ENCODE data around the gene FOXP1.

Gene FOXP1

GRCh38 chr3:71378509-71378908 lies 205.0 kb downstream of the FOXP1 start:
- DNase-seq (ENCODE audit: low read depth in 2 of 2, low spot score in 1 of 2): no peak

DNA sequence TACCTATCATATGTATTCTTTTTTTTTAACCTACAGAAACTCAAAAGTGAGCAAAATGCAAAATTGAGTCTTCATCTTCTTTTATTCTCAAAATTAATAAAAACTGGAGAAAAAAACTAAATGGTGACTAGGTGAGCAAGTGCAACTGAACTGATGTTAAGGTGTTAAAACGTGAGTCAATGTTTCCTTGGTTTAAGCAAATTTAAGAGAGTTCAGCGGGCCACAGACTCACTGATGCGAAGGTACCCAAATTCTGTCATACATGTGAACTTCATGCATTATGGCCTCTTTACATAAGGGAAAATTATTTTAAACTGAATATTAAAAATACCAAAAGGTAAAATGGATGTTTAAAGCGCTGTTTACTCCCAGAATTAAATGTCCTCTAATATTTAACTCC lies 206.6 kb downstream of the FOXP1 start:
- no peak for DNase-seq (ENCODE audit: low read depth in 2 of 2, low spot score in 1 of 2)

DNA sequence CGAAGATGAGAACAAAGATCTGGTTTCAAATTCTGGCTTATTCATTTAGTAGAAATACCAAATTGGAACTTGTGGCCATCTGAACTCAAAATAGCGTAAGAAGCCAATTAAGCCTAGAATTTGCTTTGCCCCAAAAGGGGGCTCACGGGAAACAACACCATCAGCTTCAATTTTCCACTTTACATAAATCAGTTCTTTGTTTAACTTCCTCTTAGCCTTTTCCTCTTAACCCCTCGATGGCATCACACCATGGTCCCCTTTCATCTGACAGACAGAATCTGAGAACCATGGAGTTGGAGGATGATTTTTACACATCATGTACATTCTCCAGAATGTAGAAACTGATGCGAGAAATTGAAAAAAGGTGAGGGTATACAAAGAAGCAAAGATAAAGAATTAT lies 207.0 kb downstream of the FOXP1 start:
- DNase-seq (ENCODE audit: low read depth in 2 of 2, low spot score in 1 of 2): no peak

DNA sequence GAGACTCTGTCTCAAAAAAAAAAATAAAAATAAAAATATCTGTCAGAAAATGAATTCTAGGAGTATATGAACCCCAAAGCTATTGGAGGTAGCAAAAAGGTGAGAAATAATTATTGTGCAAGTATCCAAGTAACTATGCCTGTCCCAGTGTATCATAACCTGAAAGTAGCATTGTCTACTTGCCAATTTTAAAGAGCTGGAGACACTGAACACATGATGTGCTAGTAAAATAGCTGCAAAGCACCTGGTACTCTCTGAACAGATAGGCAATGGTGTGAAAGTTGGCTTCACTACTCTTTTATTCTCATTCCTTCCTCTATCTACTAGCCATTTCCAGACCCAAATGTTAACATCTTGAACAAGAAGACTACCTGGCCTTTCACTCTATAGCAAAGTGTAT lies 208.9 kb downstream of the FOXP1 start:
- DNase-seq (ENCODE audit: low read depth in 2 of 2, low spot score in 1 of 2): no peak

- no peak for DNase-seq (ENCODE audit: low read depth in 2 of 2, low spot score in 1 of 2)
Observed at GRCh38 chr3:71372911-71373637, 210.5 kb downstream of the FOXP1 start.

DNA sequence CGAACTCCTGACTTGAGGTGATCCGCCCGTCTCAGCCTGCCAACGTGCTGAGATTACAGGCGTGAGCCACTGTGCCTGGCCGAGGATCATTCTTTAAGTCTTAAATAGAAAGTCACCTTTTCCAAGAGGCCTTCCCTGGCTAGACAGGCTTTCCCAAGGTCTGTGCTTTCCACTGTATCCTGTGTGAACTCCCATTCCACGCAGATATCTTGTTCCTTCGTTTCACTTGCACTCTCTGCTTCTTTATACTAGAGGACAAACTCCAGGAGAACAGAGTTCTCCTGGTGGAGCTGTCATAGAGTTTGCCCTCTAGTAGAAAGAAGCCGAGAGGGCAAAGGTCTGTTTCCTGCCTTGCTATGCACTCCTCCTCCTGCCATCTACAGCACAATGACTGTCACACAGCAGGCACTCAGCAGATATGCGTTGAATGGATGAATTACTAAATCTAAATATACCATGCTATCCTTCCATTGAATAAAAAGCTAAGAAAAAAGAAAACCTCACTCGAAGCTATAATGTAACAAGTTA lies 211.2 kb downstream of the FOXP1 start:
- no peak for DNase-seq (ENCODE audit: low read depth in 2 of 2, low spot score in 1 of 2)

GRCh38 chr3:71371282-71371681 lies 212.2 kb downstream of the FOXP1 start:
- no peak for DNase-seq (ENCODE audit: low read depth in 2 of 2, low spot score in 1 of 2)

DNA sequence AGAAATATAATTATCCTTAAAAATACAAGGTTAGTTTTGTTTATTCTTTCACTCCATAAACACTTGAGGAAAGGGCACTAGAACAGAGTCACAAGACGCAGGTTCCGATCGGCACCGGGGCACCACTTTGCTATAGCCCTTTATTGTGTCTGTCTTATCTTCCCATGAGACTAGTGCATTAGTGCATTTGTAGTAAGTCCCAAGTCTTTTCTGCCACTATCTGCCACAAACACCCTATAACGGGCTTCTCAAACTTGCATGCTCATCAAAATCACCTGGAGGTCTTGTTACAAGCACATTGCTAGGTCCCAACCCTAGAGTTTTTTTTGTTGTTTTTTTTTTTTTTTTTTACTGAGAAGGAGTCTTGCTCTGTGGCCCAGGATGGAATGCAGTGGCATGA lies 213.1 kb downstream of the FOXP1 start:
- no peak for DNase-seq (ENCODE audit: low read depth in 2 of 2, low spot score in 1 of 2)

DNA sequence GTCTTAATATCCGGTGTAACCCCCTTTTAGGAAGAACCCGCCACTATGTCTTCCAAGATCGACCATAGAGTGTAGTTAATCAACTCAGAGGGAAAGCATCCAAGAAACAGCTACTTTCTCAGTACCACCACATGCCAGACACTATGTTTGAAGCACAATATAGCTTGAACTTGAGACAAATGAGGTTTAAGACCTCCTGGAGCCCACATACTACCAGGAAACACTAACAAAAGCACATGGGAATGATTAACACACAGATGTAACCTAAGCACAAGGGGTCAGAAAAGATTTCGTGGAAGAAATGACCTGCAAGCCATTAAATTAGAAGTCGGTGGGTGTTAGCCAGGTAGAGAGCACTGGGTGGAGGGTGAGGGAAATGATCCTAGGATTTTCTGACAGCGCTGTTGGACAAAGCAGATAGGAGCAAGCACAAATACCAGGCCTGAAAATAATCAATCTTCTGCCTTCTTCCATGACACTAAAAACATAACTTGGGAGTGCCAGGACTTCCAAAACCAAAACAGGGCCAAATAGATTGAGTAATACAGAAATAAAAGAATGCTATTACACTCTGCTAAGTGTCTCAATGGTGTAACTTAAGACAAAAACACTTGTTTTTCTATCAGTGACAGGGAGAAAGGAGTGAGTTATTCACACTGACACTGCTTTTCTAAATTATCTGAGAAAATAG lies 213.7 kb downstream of the FOXP1 start:
- DNase-seq (ENCODE audit: low read depth in 2 of 2, low spot score in 1 of 2): no peak

DNA sequence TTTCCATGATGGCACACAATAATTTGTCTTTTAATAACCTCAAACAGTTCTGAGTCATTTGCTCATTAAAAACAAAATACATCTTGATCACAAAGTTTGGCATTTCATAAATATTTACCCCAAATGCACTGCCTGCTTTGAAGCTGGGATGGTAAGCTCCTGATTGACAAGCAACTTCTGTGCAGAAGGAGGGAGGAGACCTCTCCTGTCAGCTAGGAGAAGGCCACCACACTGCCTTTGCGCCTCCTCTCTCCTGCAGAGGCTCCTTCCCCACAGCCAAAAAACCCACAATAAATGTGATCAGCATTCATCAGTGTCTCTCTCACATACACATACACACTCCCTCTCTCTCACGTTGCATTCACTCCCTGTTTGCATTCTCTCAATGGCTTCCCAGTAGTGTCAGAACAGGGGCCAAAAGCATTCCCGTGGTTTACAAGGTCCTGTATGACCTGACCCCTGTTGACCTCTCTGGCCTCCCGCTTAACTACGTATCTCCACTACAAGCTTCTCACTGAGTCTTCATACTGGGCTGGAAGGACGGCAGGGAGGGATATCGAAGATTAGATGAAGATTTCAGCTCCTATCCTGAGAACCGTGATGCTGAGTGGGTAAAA lies 216.4 kb downstream of the FOXP1 start:
- no peak for DNase-seq (ENCODE audit: low read depth in 2 of 2, low spot score in 1 of 2)

DNA sequence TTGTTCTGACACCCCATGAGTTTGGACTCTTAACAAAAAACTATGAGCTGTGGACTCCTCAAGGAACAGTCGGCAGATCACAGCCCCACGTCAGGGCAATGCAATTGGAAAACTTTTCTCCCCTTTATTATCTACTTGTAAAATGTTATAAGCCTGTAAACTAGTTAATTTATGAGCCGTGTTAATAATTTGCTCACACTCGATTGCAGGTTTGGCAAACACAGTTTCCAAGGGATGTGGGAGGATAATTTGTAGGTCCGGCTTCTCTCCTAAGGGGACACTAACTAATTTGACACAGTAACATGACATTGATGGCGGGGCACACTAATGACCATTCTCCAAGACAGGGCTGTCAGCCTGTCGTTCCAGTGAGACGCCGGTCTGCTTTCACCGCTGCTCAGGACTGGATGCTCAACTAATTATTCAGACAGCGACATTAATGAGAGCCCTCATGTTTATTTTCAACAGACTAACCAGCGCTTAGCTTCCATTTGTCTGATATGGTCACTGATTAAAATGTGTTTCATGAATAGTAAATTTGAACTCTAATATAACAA lies 222.1 kb downstream of the FOXP1 start:
- no peak for DNase-seq (ENCODE audit: low read depth in 2 of 2, low spot score in 1 of 2)

DNA sequence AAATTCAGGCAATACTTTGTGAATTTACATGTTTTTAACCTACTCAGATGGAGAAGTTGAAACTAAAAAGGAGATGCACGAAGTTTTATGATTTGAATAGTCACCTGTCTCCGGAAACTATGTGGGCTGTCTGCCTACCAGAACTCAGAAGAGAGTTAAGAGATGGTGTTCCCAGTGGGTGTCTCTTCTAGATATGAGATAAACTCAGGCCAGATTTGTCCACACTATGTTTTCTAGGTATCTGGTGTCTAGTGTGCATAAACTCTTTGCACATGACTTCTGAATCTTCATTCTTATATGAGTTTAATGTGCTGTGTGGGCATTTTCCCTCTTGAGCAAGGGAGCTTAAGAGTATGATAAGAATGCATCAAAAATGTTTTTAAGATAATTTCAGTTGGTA lies 222.8 kb downstream of the FOXP1 start:
- no peak for DNase-seq (ENCODE audit: low read depth in 2 of 2, low spot score in 1 of 2)

DNA sequence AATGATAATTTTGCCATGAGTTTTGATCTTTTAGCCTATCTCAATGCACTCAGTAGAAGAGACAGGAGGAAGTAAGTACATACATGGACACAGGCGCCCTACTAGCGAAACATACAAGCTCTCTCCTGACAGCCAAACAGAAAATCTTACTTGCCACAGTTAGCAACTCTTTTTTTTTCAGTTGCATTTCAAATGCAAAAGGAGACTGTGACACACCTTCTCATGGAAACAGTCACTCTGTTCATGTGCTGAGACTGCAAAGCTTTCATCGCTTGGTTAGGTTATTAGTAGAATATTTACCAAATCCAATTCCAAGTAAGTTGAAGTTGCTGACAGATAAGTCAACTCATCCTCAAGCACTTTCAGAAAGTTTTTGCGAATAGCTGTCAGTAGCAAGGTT lies 223.3 kb downstream of the FOXP1 start:
- DNase-seq (ENCODE audit: low read depth in 2 of 2, low spot score in 1 of 2): no peak

DNA sequence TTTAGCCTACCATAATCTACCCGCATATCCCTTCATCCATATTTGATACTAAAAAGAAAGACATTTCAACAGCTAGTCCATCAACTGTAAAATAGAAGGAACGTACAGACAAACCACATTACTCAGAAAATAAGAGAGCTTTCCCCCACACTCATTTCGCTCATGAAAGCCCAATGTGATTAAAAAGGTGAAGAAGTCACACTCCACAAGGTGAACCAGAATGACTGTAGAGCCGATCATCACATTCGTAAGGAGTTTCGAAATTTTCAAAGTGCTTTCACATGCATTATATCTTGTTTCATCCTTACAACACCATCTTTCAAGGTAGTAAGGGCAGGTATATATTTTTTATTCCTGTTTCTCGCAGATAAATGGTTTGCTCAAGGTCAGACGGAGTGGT lies 225.3 kb downstream of the FOXP1 start:
- no peak for DNase-seq (ENCODE audit: low read depth in 2 of 2, low spot score in 1 of 2)

- no peak for DNase-seq (ENCODE audit: low read depth in 2 of 2, low spot score in 1 of 2)
Observed at GRCh38 chr3:71356265-71356664, 227.3 kb downstream of the FOXP1 start.

DNA sequence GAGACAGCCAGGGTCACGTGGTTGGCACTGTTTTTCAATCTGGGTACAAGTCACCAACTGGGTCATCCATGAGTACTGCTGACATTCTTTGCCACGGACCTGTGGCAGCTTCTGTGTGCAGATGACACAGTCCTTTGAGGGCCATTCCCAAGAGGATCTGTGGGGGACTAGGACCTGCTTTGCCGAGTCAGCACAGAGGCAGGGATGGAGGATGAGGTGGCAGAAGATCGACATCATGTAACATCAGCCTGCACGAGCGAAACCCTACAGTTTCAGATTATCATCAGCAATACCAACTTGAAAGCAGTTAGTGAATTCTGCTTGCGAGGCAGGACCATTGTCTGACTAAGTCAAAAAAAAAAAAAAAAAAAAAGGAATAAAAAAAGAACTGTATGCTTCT lies 227.7 kb downstream of the FOXP1 start:
- no peak for DNase-seq (ENCODE audit: low read depth in 2 of 2, low spot score in 1 of 2)

- DNase-seq (ENCODE audit: low read depth in 2 of 2, low spot score in 1 of 2): no peak
Observed at GRCh38 chr3:71355037-71355436, 228.5 kb downstream of the FOXP1 start.

DNA sequence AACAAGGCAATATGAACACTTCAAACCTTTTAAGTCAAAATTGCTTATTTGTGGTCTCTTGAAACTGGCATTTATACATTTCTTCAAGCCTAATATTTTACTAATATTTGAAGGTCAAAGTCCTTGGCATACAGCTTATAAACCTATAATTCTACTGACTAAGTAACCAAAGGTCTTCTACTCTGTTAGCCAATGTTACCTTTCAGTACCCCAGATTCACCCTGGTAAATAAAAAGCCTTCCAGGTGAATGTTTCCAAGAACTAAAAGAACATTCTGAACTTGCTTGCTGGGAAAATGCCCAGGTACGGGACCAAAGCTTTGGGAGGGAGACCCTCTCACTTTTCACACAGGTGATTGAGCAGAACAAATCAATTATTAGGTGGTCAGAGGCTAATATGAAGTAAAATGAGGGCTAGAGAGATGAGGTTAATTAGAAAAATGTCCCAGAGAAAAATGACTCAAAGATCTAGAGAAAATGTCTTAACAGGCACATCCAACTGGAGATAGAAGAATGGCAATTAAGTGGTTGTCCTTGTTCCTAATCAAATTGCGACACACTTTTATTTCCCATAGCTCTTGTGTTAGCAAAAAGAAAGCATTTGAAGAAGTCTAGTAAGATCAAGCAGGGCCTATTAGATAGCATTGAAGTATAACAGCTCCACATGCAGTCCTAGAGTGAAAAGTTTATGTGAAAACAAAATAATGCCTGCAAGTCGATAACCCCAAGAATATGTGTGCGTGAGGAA lies 232.0 kb downstream of the FOXP1 start:
- DNase-seq (ENCODE audit: low read depth in 2 of 2, low spot score in 1 of 2): no peak

- no peak for DNase-seq (ENCODE audit: low read depth in 2 of 2, low spot score in 1 of 2)
Observed at GRCh38 chr3:71350998-71351397, 232.5 kb downstream of the FOXP1 start.

GRCh38 chr3:71348831-71349230 lies 234.7 kb downstream of the FOXP1 start:
- no peak for DNase-seq (ENCODE audit: low read depth in 2 of 2, low spot score in 1 of 2)

DNA sequence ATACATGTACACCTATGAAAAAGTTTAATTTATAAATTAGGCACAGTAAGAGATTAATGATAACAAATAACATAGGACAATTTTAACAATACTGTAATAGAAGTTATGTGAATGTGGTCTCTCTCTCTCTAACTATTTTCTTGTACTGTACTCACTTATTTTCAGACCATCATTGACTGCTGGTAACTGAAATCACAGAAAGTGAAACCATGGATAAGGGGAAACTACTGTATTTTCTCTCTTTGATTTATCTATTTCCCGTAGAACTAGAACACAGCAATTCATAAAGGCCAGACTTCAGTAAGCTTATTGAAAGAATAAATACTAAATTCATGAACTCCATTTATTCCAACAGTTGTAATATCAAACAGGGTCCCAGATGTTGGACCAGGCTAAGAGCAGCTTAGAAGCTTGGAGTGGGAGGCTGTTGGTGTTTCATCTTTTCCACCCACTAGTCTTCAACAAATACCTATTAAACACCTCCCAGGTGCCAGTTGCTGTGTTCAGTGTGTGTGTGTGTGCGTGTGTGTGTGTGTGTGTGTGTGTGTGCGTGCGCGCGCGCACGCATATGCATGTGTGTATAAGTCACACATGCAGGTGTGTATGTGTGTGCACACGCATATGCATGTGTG lies 235.4 kb downstream of the FOXP1 start:
- no peak for DNase-seq (ENCODE audit: low read depth in 2 of 2, low spot score in 1 of 2)

Measured in stimulated activated CD8-positive, alpha-beta memory T cell treated with anti-CD3 and anti-CD28 coated beads, Interleukin-4, amount 100 ng/mL, for 4 hours (primary cell).